Ishikawa (cell line): Measurements from ENCODE around the gene ARMCX4.

Experiments
- CEBPB ChIP-seq: IDR thresholded peaks from 2 replicates; pipeline ENCODE4 v1.6.1; 2012
- CREB1 ChIP-seq: IDR thresholded peaks from 2 replicates; pipeline ENCODE4 v1.6.1; 2012; ENCODE audit warnings: low read depth
- EGR1 ChIP-seq: IDR thresholded peaks from 2 replicates; pipeline ENCODE4 v1.6.1; 2012
- EP300 ChIP-seq: IDR thresholded peaks from 2 replicates; pipeline ENCODE4 v1.6.1; 2012; ENCODE audit warnings: borderline replicate concordance
- FOXM1 ChIP-seq: IDR thresholded peaks from 2 replicates; pipeline ENCODE4 v1.6.1; 2012; ENCODE audit warnings: low read depth, borderline replicate concordance
- MAX ChIP-seq: IDR thresholded peaks from 2 replicates; pipeline ENCODE4 v1.6.1; 2012
- NFIC ChIP-seq: IDR thresholded peaks from 2 replicates; pipeline ENCODE4 v1.6.1; 2012
- RAD21 ChIP-seq: IDR thresholded peaks from 2 replicates; pipeline ENCODE4 v1.6.1; 2012; ENCODE audit warnings: low read depth
- REST ChIP-seq: IDR thresholded peaks from 2 replicates; pipeline ENCODE4 v1.6.1; 2012; ENCODE audit warnings: low read depth, mild to moderate bottlenecking
- TAF1 ChIP-seq: IDR thresholded peaks from 2 replicates; pipeline ENCODE4 v1.6.1; 2012; ENCODE audit warnings: low read depth, mild to moderate bottlenecking
- TCF12 ChIP-seq: IDR thresholded peaks from 2 replicates; pipeline ENCODE4 v1.6.1; 2012; ENCODE audit warnings: low read depth
- TEAD4 ChIP-seq: IDR thresholded peaks from 2 replicates; pipeline ENCODE4 v1.6.1; 2012
- USF1 ChIP-seq: IDR thresholded peaks from 2 replicates; pipeline ENCODE4 v1.6.1; 2012
- YY1 ChIP-seq: IDR thresholded peaks from 2 replicates; pipeline ENCODE4 v1.6.1; 2012; ENCODE audit warnings: low read depth
- ZBTB7A ChIP-seq: IDR thresholded peaks from 2 replicates; pipeline ENCODE4 v1.6.1; 2012; ENCODE audit warnings: low read depth

ARMCX4 gene

GRCh38 chrX:101485212-101485949 is at the start of gene ARMCX4:
TSS of gene ARMCX4 (plus strand) at chrX:101485456. CDS start at chrX:101488590, 3,134 bp downstream.
- TF ChIP-seq NFIC, result peak; percentile 34; the same call in 1 of the 2 replicates
- no peak for TF ChIP-seq TCF12
- no peak for TF ChIP-seq TEAD4
- TF ChIP-seq USF1, result peak; percentile 86

GRCh38 chrX:101442085-101442484 is 43.2 kb upstream of the ARMCX4 start:
- no peak for TF ChIP-seq ZBTB7A
- TF ChIP-seq TAF1, result no peak
- TF ChIP-seq EP300, result no peak
- TF ChIP-seq FOXM1, result no peak
- TF ChIP-seq REST, result no peak
- TF ChIP-seq EGR1, result no peak
- no peak for TF ChIP-seq TEAD4
- TF ChIP-seq CREB1, result no peak
- no peak for TF ChIP-seq CEBPB

- no peak for TF ChIP-seq CREB1
- no peak for TF ChIP-seq TCF12
- TF ChIP-seq REST, result no peak
- TF ChIP-seq USF1, result no peak
- TF ChIP-seq MAX, result no peak
- no peak for TF ChIP-seq EP300
- TF ChIP-seq CEBPB, result no peak
- TF ChIP-seq EGR1, result no peak
- no peak for TF ChIP-seq NFIC
- TF ChIP-seq YY1, result no peak
- TF ChIP-seq RAD21, result no peak
- no peak for TF ChIP-seq TAF1
- no peak for TF ChIP-seq ZBTB7A
- TF ChIP-seq TEAD4, result no peak
- no peak for TF ChIP-seq FOXM1
Measured at GRCh38 chrX:101449279-101449678, 36.0 kb upstream of the ARMCX4 start.

GRCh38 chrX:101450085-101450484 is 35.2 kb upstream of the ARMCX4 start:
- TF ChIP-seq TAF1 (no peak), FOXM1 (no peak), NFIC (no peak)

GRCh38 chrX:101450961-101451360 is 34.3 kb upstream of the ARMCX4 start:
- TF ChIP-seq ZBTB7A, result no peak
- no peak for TF ChIP-seq CREB1
- TF ChIP-seq TCF12, result no peak
- TF ChIP-seq CEBPB, result no peak
- TF ChIP-seq MAX, result no peak
- no peak for TF ChIP-seq NFIC
- no peak for TF ChIP-seq RAD21
- TF ChIP-seq REST, result no peak
- no peak for TF ChIP-seq TAF1
- TF ChIP-seq EP300, result no peak
- no peak for TF ChIP-seq USF1
